GM21526 (cell line): Measurements from ENCODE around the gene PTGR2.
A peak's percentile ranks its signal among the peaks of the same experiment; 100 is the strongest.
"Not testable (repeated sequence)": the region's sequence is repeated elsewhere in the genome, so short reads cannot be mapped to it uniquely, and the experiment has no call there.

Source experiments
- ATAC-seq: cut with Tn5 transposase; IDR thresholded peaks from one replicate; pipeline ENCODE4 v1.9.1; 2021; ENCODE audit warnings: moderate library complexity; ENCODE audit not compliant: unreplicated experiment, low FRiP score

The PTGR2 gene

GRCh38 chr14:73879027-73879426, 27.4 kb downstream of the PTGR2 start:
- no peak for ATAC-seq

- no peak for ATAC-seq
Observed at GRCh38 chr14:73884438-73885190, 33.0 kb downstream of the PTGR2 start.

DNA sequence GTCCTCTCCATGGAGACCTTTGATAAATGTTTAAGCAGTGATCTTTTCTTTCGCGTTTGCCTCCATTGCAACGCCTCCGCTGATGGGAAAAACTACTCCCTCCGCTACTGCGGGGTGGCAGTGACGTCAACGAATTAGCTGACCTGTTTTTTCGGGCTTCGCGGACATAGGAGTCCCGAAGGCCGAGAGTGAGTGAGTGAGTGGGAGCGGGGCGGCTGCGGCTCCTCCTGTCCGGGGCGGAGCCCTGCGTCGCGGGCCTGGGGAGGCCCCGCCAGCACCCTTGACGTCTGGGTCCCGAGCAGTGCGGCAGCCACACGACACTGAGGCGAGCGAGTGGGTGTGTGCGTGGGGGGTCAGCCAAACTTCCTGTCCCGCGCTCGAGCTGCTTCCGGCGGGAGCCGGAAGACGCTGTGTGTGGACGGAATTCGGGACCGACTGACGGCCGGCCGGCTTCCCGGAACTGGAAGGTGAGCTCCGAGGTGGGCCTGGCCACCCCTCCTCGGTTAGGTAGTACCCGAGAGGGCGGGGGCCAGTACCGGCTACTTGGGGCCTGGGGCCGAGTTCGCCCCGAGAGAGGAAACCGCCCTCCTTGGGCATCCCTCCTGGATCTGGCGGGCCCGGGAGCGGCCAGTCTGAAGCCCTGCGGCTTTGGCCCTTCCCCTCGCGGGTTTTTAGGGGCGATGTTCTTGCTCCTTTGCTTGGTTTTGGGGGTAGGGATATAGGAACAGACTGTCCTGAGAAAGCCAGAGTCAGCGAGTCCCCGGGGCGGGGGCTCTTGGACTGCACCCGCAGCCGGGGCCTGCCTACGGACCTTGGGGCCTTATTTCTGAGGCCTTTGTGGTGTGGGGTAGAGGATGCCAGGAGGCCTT, 35.1 kb downstream of the PTGR2 start, which contains the start of gene ZNF410:
Gene ZNF410 (plus strand): TSS at position 411 of the 869 bp plus-strand sequence. CDS start 5,317 bp downstream, outside the sequence.
- peak; percentile 90 for ATAC-seq

GRCh38 chr14:73887318-73887616, 35.6 kb downstream of the PTGR2 start:
- ATAC-seq: no peak

DNA sequence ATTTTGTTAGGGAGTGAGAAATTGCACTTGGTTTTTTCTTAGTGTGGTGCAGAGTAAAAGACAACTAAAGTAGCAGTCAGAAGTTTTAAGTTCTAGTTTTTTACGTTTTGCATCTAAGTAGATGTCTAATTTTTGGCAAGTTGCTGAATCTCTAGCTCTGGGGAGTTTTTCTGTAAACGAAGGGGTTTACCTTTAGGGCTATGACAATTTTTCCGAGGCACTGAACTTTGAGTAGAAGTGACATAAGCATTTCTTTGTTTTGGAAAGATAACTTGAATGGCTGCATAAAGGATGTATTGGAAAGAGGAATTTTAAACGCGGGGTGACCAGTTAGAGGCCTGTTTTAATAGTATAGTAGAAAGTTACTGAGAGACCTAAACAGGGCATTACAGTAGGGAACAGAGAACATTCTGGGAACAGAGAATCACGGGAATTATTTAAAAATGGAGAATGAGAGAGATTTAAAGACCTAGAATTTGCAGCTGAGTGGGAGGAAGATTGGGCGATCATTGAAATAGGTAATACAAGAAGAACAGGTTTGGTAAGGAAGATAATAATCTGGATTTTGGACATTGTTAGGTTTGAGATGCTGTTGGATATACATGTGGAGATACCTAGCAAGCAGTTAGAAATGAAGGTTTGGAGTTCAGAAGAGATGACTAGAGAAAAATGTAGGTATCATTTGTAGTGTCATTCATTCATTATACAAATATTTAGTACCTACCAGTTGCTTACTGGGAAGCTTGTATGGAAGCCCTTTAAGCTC, 36.2 kb downstream of the PTGR2 start:
- ATAC-seq: no peak

DNA sequence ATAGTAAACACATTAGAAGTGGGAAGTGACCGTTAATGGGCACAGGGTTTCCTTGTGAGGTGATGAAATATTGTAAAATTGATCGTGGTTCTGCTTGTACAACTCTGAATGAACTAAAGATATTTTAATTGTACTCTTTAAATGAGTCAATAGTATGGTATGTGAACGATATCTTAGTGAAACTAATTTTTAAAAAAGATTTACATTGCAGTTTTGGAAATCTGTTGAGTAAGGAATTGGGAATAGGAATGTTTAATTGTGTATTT, 36.8 kb downstream of the PTGR2 start:
- no peak for ATAC-seq

DNA sequence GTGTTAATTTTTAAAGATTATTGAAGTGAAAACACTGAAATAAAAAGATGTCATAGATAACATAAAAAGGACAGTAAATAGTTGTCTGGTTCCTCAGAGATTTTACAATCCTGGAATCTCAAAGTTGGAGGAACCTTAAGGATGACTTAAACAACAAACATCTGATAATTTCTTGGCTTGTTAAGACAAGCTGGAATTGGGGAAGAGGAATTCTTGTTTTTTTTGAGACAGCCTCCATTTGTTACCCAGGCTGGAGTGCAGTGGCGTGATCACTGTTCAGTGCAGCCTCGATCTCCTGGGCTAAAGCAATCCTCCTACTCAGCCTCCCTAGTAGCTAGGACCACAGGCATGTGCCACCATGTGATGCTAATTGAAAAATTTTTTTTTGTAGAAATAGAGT, 37.3 kb downstream of the PTGR2 start:
- ATAC-seq: no peak

DNA sequence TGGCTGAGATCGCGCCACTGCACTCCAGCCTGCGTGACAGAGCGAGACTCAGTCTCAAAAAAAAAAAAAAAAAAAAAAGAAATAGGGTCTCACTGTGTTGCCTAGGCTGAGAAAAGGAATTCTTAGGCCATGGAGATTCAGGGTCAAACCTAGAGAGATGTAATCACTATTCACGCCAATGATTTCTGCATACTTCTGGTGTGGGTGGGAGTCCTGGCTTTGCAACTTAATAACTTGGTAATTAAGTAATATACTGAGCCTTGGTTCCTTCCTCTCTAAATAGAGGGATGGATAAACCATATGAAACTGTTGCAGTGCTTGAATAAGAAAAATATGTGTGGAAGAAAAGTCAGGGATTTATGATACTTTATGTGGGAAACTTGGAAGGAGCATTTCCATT, 37.7 kb downstream of the PTGR2 start:
- ATAC-seq: no peak

GRCh38 chr14:73894180-73894687, 42.6 kb downstream of the PTGR2 start:
- not testable (repeated sequence) for ATAC-seq

- ATAC-seq: no peak
Observed at GRCh38 chr14:73895939-73896338, 44.3 kb downstream of the PTGR2 start.

- no peak for ATAC-seq
Observed at GRCh38 chr14:73896521-73896920, 44.9 kb downstream of the PTGR2 start.

- no peak for ATAC-seq
Observed at GRCh38 chr14:73903028-73903427, 51.4 kb downstream of the PTGR2 start.

GRCh38 chr14:73909681-73910080, 58.0 kb downstream of the PTGR2 start:
- ATAC-seq: no peak

DNA sequence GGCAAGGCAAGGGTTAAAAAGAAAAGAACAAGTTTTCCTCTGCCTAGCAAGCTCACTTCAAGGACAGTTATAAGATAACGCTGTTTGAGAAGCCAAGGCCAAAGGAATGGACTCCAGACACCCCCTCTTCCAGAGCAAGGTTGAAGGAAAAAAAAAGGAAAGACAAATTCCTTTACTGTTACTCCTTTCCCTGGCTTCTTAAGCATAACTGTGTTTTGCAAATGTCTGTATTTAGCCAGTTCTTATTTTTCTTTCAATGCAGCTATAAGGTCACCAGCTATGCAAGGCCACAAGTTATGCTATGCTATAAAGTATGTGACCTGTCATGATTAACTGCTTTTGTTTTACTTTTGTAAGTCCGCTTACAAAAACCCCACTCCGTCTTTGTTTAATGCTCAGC, 61.6 kb downstream of the PTGR2 start:
- no peak for ATAC-seq

GRCh38 chr14:73916324-73916723, 64.7 kb downstream of the PTGR2 start:
- ATAC-seq: no peak

- ATAC-seq: not testable (repeated sequence)
Observed at GRCh38 chr14:73919457-73919856, 67.8 kb downstream of the PTGR2 start.

- ATAC-seq: no peak
Observed at GRCh38 chr14:73924337-73924736, 72.7 kb downstream of the PTGR2 start.
